Ureter (tissue), 1 donor: ENCODE results near the gene MARF1. TPM values are rescaled to one million over a fixed set of nuclear protein-coding genes. Genes with fewer than 3 reads are reported as not detected.
"Not testable (repeated sequence)": the region's sequence is repeated elsewhere in the genome, so short reads cannot be mapped to it uniquely, and the experiment has no call there.

Source experiments
- DNase-seq: peaks from one replicate; pipeline ENCODE4 v3.0.0-alpha.2; 2020; ENCODE audit warnings: low spot score
- total RNA-seq: library from RNA; stranded (reverse); gene quantifications from one replicate; pipeline ENCODE4 v1.2.4, GENCODE V29; 2023
- donor health status: DM: yes; HTN: yes; CAD: no.

The MARF1 gene
- total RNA-seq, 1 donor from 2014 or later, result 98.3 TPM

DNA sequence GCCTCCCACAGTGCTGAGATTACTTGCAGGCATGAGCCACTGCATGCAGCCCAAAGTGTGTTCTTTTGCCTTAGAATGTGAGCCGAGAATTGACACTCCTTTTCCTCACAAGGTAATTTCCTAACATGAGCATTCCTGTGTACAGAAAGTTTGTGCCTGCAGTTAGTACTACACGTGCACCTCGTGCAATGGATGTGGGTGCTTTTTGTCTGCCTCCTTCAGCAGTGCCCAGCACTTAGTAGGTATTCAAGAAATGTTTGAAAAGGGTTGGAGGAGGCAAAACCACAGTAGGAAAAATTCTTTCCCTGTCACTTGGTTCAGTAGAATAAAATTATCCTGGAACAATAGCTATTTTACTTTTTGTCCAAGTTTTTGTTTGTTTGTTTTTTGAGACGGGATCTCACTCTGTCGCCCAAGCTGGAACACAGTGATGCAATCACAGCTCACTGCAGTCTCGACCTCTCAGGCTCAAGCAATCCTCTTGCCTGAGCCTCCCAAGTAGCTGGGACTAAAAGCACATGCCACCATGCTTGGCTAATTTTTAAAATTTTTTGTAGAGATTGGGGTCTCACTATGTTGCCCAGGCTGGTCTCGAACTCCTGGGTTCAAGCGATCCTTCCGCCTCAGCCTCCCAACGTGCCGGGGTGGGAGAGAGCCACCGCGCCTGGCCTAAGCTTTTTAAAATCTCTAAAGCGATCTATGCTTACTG, 9.5 kb upstream of the MARF1 start:
- DNase-seq, result no peak

DNA sequence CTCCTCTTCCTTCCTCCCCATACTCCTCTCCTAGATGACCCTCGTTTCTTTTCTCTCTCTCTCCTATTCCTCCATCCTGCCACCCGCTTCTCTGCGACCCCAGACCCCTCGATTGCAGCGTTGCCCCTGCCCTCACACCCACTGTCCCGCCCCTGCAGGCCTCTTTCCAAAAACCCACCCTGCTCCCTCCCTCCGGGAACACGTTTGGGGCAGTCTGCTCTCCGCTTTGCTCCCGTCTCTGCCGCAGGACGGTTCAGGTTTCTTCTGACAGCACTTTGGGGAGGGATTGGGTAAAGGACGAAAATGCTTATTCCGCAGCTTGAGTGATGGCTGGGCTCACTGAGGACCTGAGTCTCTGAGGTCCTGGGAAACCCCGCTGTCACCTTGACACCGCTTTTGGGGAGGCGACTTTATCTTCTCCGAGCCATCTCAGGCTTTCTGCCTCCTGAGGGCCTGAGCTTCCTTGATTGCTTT, 7.8 kb upstream of the MARF1 start:
- no peak for DNase-seq

DNA sequence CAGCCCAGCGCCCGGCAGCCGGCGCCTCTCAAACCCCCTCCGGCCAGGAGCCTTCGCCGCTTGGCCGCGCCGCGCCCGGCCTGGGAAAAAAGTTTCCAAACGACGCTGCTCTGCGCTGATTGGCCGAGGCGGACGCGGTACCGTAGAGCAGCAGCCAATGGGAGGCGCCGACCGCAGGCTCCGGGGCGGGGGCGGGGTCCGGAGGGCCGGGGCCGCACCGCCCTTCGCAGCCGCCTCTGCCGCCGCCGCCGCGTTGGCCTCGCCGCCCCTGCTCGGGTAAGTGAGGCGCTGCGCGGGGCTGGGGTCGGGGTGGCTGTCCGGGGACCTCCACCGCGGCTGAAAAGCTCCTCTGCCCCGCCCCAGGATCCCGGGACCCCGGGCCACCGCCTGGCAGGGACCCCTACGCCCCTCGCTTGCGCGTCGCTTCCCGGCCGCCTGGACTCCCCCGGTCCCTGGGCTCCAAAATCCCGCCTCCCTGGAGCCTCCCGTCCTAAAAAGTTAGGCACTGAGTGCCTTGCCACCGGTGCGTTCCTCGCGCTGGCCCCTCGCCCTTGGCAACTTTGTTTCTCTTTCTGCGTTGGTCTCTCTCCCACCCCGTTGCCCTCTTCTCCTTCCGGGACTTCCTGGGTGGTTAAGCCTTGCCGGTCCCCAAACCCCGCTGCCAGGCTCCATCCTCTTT, 7.2 kb upstream of the MARF1 start, which contains the start of gene NDE1:
NDE1 (plus strand) TSS at position 227 of the 679 bp plus-strand sequence. CDS start 14,534 bp downstream, outside the sequence.
- DNase-seq, result peak; percentile 90

DNA sequence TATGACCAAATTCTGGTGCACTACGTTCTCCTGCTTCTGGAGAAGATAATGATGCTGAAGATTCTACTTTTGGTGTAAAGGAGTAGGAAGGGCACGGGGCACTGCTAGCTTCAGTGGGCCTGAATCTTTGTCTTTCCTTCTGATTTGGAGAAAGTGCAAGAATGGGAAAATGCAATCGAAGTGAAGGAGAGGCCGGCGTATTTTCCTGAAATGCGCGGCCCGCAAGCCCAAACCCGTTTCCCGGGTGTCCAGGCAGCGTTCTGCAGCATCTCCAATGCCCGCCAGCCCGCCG, 6.7 kb upstream of the MARF1 start:
- DNase-seq, result no peak

DNA sequence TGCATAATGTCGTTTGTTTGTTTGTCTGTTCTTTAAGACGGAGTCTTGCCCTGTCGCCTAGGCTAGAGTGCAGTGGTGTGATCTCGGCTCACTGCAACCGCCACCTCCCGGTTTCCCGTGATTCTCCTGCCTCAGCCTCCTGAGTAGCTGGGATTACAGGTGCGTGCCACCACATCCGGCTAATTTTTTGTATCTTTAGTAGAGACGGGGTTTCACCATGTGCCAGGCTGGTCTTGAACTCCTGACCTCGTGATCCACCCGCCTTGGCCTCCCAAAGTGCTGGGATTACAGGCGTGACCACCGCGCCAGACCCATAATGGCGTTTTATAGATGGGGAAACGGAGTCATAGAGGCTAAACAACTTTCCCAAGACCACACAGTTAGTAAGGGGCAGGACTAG, 6.4 kb upstream of the MARF1 start:
- DNase-seq, result not testable (repeated sequence)

DNA sequence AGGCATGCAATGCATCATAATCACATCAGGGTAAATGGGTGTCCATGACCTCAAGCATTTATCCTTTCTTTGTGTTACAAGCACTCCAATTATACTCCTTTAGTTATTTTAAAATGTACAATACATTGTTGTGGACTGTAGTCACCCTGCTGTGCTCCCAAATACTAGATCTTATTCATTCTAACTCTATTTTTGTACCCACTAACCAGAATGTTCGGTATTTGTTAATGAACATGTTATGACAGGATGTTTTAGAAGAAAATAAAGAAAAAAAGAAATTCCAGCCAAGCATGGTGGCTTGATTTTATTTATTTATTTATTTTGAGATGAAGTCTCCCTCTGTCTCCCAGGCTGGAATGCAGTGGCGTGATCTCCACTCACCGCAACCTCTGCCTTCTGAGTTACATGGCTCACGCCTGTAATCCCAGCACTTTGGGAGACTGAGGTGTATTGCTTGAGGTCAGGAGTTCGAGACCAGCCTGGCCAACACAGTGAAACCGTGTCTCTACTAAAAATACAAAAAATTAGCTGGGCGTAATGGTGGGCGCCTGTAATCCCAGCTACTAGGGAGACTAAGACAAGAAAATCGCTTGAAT, 5.3 kb upstream of the MARF1 start:
- DNase-seq, result no peak

DNA sequence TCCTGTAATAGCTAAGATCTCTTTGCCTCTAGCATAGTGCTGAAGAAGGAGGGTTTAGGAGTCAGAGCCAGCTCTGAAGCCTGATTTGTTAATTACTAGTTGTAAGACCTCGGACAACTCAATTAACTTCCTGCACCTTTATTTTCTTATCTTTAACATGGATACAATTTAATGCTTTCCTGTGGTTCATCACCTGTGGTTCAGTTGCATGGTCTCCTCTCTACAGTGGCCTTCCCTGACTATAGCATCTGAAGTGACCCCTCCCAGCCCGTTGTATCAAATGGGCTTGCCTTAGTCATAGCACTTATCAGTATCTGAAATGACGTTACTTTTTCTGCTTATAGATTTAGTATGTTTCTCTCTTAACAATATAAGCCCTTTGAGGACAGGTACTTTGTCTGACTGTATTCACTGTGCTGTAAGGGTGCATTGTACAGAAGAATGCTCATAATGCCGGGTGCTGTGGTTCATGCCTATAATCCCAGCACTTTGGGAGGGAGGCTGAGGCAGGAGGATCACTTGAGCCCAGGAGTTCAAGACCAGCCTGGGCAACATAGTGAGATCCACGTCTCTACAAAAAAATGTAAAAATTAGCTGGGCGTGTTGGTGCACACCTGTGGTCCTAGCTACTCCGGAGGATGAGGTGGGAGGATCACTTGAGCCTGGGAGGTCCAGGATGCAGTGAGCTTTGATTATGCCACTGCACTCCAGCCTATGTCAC, 4.5 kb upstream of the MARF1 start:
- no peak for DNase-seq

DNA sequence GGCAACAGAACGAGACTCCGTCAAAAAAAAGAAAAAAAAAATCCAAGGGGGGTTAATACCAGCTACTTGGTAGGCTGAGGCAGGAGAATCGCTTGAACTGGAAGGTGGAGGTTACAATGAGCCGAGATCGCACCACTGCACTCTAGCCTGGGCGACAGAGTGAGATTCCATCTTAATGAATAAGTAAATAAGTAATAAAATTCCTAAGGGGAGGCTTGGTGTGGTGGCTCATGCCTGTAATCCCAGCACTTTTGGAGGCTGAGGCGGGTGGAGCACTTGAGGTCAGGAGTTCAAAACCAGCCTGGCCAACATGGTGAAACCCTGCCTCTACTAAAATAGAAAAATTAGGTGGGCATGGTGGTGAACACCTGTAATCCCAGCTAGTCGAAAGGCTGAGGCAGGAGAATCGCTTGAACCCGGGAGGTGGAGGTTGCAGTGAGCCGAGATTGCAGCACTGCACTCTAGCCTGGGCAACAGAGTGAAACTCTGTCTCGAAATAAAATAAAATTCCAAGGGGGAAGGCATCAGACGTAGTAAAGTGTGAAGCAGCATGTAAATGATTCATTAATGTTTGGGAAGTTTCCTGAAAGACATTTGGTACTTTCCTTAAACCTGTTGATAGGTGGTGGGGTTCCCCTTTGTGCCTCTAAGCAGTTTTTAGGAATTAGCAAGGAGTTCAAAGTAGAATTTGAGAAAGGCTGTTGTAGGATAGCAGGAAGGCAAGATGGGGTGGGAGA, 3.8 kb upstream of the MARF1 start:
- DNase-seq, result not testable (repeated sequence)

DNA sequence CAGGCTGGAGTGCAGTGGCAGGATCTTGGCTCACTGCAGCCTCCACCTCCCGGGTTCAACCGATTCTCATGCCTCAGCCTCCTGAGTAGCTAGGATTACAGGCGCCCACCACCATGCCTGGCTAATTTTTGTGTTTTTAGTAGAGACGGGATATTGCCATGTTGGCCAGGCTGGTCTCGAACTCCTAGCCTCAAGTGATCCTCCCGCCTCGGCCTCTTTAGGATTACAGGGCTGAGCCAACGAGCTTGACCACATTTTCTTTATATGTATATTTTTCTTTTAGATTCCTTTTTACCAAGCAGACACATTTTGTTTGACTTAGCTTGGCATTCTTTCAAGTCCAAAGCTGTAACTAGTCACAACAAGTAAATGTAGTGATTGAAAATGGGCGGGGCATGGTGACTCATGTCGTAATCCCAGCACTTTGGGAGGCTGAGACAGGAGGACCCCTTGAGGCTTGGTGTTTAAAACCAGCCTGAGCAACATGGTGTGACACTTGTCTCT, 2.1 kb upstream of the MARF1 start:
- DNase-seq, result peak; percentile 61

DNA sequence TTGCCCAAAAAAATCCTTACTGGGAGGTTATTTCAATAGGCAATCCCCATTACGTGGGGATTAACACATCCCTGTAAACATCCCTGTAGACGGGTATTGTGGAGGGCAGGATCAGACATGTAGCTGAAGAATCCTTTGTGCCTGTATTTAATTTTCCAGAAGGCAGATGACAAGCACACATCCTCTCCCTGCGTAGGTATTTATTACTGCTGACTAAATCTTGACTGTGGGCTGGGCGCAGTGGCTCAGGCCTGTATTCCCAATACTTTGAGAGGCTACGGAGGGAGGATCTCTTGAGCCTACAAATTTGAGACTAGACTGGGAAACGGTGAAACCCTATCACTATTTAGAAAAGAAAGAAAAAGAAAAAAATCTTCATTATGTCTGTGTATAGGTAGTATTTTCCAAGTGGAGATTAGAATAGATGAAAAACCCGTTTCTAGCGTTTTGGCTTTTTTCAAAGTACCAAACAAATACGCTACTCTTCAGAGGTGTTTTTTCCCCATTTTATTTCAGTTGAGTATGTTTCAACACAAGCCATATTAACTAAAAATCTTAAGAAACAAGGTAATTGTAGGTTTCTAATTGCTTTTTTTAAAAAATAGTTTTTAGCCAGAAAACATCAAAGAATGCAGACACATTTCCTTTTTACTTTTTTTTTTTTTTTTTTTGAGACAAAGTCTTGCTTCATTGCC, 1.5 kb upstream of the MARF1 start:
- DNase-seq, result no peak

DNA sequence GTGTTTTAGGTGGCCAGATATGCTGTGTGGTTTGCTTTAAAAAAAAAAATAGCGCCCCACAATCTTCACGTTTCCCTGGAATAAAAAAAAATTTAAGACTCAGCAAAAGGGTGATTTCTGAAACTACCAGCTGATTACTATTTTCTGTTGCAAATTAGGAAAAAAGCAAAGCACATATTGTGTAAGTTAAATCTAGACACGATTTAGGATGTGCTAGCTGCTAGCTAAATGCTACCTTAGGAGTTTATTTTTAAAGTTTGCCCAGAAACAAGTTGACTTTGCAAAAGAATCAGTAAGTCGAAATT, 944 bp upstream of the MARF1 start:
- no peak for DNase-seq

DNA sequence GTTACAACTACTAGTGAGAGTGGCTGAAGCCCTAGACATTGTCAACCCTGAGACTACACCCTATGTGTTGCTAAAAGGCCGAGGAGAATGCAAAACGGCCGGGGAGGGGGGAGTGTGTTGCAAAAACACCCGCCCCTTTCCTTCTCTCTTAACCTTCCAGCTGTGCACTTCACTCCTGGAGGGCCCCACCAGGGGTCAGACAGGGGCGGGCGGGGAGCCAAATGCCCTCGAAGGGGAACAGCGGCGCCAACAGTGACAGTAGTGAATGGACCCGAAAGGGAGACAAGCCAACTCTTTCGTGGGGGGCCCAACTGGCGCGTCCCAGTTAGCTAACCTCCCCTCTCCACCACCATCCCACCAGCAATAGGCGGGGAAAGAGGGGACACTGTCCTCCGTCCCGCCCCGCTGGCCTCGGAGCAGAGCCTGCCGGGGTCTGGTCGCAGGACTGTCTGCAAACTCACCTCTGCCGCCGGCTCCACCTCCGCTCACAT, 352 bp downstream of the MARF1 start:
- DNase-seq, result peak; percentile 66

DNA sequence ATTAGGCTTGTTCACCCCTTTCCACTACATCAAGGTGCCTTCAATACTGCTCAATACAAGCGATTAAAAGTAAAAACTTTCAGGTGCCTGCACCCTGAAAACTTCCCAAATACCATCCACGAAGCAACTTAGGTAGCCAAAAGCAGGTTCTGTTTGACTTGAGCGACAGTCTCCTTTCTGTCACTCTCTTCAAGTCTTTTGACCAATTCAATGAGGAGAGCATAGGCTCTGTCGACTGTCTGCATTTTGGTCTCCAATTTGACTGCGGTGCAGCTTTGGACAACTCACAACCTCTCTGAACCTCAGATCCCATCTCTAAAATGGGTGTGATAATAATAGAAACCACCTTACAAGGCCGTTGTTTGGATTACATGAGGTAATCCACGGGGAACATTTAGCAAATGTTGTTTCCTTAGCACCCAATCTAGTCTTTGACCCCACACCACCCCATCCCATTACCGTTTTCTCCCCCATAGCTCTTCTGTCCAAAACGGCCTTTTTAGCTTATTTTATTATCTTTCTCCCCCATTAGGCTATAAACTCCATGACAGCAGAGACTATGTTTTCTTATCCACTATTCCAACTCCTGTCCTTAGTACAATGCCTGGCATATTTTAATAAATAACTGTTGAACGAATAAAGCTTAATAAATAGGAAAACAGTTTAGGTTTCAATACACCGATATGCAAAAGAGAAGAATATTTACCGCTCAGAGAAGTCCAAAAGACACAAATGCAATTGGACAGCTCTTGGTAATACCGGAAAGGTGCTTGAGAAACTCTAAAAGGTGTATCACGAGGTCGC, 999 bp downstream of the MARF1 start:
- no peak for DNase-seq

DNA sequence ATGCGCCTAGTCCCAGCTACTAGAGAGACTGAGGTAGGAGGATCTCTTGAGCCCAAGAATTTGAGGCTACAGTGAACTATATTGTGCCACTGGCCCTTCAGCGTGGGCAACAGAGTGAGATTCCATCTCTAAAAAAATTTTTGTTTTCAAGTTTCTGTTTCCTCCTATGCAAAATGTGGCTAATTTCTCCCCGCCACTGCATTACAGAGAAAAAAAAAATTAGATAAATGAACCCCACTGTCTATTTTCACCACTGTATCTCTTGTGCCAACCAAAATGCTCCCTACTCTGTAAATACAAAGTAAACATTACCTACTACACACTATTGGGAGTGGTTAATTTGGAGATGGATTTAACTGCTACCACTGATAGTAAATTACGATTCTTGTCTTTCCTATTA, 2.0 kb downstream of the MARF1 start:
- DNase-seq, result no peak

DNA sequence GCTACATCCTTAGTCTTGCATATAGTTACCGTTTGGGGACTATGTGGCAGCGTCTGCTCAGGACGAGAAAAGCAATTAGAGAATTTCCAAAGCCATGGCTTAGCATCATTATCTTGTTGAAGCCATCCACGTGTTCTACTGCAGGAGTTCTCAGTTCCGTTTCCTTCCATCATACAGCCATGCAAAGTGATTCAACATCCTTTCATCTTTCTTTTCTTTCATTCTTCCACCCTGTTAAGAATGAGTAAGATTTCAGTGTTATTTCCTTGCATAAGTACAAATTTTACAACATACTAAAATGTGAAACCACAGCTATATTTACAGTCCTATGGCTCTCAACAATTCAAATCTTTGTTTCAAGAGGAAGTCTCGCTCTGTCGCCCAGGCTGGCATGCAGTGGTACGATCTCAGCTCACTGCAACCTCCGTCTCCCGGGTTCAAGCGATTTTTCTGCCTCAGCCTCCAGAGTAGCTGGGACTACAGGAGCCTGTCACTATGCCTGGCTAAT, 3.8 kb downstream of the MARF1 start:
- DNase-seq, result no peak

DNA sequence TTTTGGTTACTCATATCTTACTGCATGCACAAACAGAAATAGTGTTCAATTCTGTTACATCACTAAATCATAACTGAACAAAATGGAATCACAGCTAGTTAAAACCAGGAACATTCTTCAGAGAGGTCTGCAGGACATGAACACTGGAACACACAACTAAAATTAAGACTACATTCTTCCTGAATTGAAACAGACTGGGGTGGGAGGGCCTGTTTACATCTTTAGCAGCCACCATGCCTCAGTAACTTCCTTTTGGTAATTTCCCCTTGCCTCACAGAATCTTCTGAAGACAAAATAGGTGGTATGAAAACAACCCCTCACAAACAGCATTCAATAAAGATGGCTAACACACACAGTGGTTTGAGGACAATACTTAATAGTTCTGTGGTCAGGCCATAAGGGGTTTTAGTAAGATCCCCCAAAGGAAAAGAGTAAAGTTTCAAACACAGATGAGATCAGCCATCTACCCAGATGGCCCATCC, 6.5 kb downstream of the MARF1 start:
- DNase-seq, result no peak

DNA sequence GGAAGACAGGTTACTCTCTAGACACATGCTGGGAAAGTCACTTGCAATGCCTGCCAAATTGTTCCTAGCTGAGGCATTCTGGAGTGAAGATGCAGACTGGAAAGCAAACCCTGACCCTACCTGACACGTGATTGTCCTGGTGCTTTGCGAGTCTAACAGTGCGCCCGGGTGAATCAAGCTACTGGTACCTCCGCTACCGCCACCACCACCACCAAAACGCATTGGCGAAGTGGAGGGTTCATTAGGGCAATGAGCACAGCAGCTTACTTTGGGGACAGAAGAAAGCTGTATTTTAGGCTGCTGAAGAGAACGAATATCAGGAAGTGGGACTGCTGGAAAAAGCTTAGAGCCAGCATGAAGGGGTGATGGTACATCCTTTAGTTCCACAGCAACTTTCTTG, 7.0 kb downstream of the MARF1 start:
- DNase-seq, result no peak

DNA sequence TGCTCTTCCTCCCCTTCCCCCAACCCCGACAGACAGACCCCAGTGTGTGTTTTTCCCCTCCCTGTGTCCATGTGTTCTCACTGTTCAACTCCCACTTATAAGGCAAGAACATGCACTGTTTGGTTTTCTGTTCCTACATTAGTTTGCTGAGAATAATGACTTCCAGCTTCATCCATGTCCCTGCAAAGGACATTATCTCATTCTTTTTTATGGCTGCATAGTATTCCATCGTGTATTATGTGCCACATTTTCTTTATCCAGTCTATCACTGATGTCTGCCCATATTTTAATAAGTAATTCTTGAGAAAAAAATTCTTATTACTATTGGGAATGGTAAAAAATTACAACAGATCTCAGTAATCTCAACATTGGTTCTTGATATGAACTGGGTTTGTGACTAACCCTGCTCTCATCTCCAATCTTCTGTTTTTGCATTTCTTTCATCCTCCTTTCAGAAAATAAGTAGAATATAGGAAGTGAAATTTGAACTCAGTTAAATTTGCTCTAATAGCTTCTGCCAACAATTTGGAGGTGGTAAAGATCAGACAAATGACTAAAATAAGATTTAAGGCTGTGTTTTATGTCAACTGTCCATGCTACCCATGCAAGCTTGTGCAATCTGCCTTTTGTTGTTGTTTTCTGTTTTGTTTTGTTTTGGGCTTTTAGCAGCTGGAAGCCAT, 11.1 kb downstream of the MARF1 start:
- no peak for DNase-seq

DNA sequence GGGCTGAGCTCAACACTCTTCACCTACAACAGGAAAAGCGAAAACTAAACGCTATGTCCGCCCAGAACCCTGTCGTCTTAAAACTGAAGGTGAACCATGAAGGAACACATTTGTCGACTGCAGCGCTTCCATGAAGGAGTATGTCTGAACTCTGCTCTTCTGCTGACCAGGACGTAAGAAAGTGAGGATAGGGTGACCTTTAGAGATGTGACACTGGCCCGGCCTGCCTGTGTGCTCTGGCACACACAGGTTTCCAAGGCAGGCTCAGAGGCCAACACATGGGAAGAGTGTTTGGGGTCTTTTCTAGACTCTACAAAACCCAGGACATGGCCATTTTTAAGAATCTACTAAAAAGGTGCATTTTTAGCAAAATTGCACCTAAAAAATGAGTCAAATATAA, 21.1 kb downstream of the MARF1 start:
- no peak for DNase-seq
